Measurements from ENCODE around the gene IL6ST. TPM values are rescaled to one million over a fixed set of nuclear protein-coding genes. Genes with fewer than 3 reads are reported as not detected.
"Not testable (repeated sequence)": the region's sequence is repeated elsewhere in the genome, so short reads cannot be mapped to it uniquely, and the experiment has no call there.

The IL6ST gene
- total RNA-seq, 1 donor from 2014 or later: 86.1 TPM

DNA sequence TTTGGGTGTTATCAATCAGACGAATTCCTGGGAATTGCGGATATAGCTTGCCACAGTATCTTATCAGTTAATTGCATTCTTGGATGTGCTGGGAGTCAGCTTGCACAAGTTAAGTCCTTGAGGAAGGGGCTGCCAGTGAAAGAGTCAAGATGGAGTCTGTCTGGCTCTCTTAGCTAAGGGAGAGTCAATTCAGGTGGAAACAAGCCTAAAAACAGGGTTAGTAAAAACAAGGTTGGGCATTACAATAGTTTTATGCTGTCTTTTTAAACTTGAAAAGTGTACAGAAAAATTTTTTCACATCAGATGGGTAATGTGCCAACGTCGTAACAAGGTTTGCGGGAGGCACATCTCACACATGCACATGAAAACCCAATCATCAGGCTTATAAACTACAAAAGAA is 5.5 kb upstream of the IL6ST start:
- H3K4me3 Mint-ChIP-seq; H3K36me3 Mint-ChIP-seq (ENCODE audit: low read depth); H3K27me3 Mint-ChIP-seq (ENCODE audit: insufficient read depth); intact Hi-C loops (cut with micrococcal nuclease); DNase-seq (ENCODE audit: low spot score); H3K27ac Mint-ChIP-seq: not testable (repeated sequence)
- Mint-ChIP-seq H3K4me1 (ENCODE audit: low read depth) (peaks cover 30% of the 10 kb centered on the region), H3K9me3 (peaks cover 14% of the 10 kb centered on the region)

DNA sequence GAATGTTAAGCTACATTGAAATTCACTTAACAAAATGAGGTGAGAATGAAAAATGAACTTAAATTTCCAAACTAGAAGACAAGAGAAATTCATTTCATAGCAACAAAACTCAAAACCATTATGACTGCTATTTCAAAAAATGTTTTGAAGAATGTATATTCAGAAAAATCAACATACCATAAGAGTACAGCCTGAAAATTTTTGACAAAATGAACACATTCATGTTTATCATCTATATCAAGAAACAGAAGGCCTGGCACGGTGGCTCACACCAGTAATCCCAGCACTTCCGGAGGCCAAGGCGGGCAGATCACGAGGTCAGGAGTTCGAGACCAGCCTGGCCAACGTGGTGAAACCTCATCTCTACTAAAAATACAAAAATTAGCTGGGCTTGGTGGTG is 4.2 kb upstream of the IL6ST start:
- no peak for DNase-seq (ENCODE audit: low spot score)
- intact Hi-C loops (cut with micrococcal nuclease): loop anchor here (5.0 kb wide), 1 partner anchor 258 kb away; no protein-coding TSS in a partner anchor
- Mint-ChIP-seq H3K36me3 (ENCODE audit: low read depth) (peaks cover 8% of the 10 kb centered on the region), H3K4me1 (ENCODE audit: low read depth) (peaks cover 25% of the 10 kb centered on the region), H3K4me3 (no peak overlapping the region), H3K27ac (no peak overlapping the region), H3K27me3 (ENCODE audit: insufficient read depth) (peaks cover under 1% of the 10 kb centered on the region), H3K9me3 (peaks cover 14% of the 10 kb centered on the region)

DNA sequence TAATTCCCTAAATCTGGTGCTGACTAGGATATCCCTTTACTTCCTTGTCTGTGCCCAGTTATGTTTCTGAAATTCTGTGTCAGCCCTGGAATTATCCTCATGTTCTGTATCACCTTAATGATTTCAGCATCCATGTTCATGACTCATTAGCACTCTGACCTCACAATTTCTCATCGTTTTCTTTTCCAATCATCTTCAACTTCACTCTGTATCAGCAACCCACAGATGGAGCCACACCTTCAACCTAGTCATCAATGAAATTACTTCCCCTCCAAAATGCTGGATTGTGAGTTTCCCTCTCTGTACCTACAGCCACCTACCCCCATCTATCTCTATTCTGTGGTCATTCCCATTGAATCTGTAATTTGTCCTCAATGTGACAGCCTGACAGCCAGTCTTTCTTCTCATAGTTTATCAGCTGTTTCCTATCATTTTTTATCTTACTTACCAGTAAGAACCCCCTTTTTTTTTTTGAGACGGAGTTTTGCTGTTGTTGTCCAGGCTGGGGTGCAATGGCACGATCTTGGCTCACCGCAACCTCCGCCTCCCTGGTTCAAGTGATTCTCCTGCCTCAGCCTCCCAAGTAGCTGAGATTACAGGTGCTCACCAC is 3.1 kb upstream of the IL6ST start:
- peaks cover 11% of the 10 kb centered on the region for H3K9me3 Mint-ChIP-seq
- H3K36me3 Mint-ChIP-seq (ENCODE audit: low read depth): peaks cover 9% of the 10 kb centered on the region
- intact Hi-C loops (cut with micrococcal nuclease): loop anchor here (5.0 kb wide), 1 partner anchor 259 kb away; no protein-coding TSS in a partner anchor
- peak overlapping the region; percentile 3 for H3K27ac Mint-ChIP-seq
- no peak for DNase-seq (ENCODE audit: low spot score)
- no peaks in the 10 kb centered on the region for H3K27me3 Mint-ChIP-seq (ENCODE audit: insufficient read depth)
- no peak overlapping the region for H3K4me3 Mint-ChIP-seq
- H3K4me1 Mint-ChIP-seq (ENCODE audit: low read depth): peaks cover 35% of the 10 kb centered on the region

DNA sequence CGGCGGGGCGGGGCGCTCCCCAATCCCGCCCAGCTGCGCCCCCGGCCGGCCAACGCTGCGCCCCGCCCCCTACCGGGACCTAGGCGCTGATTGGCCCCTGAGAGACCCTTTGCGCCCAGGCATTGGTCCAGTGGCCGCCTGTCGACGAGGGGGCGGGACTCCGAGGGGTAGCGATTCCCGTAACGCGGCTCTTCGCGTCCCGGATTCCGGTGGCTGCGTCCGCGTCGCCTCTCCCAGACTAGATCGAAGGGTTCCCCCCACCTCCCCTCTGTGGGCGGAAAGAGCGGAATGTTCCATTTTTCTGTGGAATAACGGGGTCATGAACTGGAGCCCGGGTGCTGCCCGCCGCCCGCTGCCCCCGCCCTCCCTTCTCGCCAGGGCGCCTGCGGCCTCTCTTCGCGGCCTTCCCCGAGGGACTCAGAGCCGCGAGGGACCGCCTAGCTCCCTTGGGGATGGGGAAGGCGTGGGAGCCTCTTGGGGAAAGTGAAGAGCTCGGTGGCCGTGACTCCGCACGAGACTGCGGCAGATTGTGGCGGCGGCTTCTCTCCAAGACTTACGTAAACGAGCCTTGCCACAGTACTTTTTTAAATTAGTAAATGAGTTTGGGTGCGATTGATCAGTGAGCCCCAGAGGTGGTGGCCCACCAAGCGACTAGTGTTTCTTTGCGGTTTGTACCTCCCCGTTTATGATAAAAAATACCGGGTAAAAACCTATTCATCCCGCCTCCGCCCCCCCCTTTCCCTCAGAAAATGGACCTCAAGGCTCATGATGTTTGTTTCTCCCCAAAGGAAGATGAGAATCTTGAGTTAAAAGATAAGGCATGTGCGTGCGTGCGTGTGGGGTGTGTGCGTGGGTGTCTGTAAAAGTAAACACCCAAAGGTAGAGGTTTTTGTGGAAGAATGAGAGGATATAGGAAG is 493 bp upstream of the IL6ST start:
- DNase-seq (ENCODE audit: low spot score): peak; percentile 95
- H3K4me3 Mint-ChIP-seq: peak overlapping the region; percentile 95
- peaks cover 61% of the 10 kb centered on the region for H3K4me1 Mint-ChIP-seq (ENCODE audit: low read depth)
- H3K36me3 Mint-ChIP-seq (ENCODE audit: low read depth): peaks cover 19% of the 10 kb centered on the region
- intact Hi-C loops (cut with micrococcal nuclease): loop anchor here (1.0 to 5.0 kb wide), 14 partner anchors 17 to 1178 kb away; partner anchors contain the start of gene MAP3K1
- H3K9me3 Mint-ChIP-seq: no peaks in the 10 kb centered on the region
- H3K27ac Mint-ChIP-seq: peak overlapping the region; percentile 93
- no peaks in the 10 kb centered on the region for H3K27me3 Mint-ChIP-seq (ENCODE audit: insufficient read depth)

DNA sequence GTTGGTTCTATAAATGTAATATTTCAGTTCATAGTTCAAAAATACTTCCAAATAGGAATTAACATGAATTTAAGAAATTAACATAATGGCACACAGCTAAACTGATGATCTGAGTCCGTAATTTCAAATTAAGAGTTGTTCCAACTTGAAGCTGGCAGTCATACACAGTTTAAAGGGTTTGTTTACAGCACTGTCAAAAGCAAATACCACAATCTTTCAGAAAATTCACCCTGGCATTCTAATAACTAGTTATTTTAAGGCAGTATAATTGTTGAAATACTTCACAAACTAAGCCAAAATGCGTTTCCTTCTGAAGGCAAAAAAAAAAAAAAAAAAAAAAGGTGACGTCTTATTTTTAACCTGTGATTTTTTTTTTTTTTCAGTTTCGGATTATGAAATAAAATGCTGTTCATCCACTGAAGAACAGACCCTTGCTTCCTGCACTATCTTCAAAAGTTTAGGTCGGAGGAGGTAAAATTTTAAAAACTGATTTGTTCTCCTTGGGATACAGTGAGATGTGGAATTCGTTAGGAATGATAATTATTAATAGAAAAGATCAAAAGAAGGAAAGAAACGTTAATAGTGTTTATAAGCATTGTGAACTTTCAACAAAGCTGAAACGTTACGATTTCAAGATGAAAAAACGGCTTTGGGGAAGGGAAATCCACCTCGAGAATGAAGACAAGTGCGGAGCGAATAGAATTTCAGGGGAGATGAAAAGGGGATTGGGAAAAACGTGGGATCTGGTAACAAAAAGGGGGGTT is 850 bp downstream of the IL6ST start:
- Mint-ChIP-seq H3K4me1 (ENCODE audit: low read depth) (peaks cover 74% of the 10 kb centered on the region), H3K27me3 (ENCODE audit: insufficient read depth) (no peaks in the 10 kb centered on the region), H3K9me3 (no peaks in the 10 kb centered on the region), H3K4me3 (peak overlapping the region; percentile 95), H3K27ac (peak overlapping the region; percentile 95), H3K36me3 (ENCODE audit: low read depth) (peaks cover 21% of the 10 kb centered on the region)
- no peak for DNase-seq (ENCODE audit: low spot score)
- intact Hi-C loops (cut with micrococcal nuclease): loop anchor here (1.0 to 5.0 kb wide), 5 partner anchors 9 to 823 kb away; partner anchors contain the start of gene MAP3K1

DNA sequence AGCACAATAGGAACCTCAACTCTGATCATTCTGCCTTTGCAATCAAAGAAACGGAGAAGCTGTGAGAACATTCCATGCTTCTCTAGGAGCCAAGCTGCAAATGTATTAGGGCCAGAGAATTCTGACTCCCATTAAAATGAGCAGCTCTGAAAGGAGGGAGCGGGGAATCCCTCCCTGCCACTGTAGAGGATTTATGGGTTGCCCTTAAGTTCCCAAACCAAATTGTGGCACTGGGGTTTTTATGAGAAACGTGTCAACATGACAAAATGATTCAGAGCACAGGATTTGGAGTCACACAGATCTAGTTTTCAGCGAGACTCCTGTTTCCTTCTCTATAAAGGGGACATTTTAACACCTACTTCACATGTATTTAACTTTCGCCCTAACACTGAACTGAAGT is 1.8 kb downstream of the IL6ST start:
- no peaks in the 10 kb centered on the region for H3K9me3 Mint-ChIP-seq
- no peaks in the 10 kb centered on the region for H3K27me3 Mint-ChIP-seq (ENCODE audit: insufficient read depth)
- H3K27ac Mint-ChIP-seq: peak overlapping the region; percentile 95
- intact Hi-C loops (cut with micrococcal nuclease): loop anchor here (1.0 to 5.0 kb wide), 3 partner anchors 8 to 824 kb away; partner anchors contain the start of gene MAP3K1
- peak overlapping the region; percentile 95 for H3K4me3 Mint-ChIP-seq
- no peak for DNase-seq (ENCODE audit: low spot score)
- peaks cover 80% of the 10 kb centered on the region for H3K4me1 Mint-ChIP-seq (ENCODE audit: low read depth)
- peaks cover 19% of the 10 kb centered on the region for H3K36me3 Mint-ChIP-seq (ENCODE audit: low read depth)

DNA sequence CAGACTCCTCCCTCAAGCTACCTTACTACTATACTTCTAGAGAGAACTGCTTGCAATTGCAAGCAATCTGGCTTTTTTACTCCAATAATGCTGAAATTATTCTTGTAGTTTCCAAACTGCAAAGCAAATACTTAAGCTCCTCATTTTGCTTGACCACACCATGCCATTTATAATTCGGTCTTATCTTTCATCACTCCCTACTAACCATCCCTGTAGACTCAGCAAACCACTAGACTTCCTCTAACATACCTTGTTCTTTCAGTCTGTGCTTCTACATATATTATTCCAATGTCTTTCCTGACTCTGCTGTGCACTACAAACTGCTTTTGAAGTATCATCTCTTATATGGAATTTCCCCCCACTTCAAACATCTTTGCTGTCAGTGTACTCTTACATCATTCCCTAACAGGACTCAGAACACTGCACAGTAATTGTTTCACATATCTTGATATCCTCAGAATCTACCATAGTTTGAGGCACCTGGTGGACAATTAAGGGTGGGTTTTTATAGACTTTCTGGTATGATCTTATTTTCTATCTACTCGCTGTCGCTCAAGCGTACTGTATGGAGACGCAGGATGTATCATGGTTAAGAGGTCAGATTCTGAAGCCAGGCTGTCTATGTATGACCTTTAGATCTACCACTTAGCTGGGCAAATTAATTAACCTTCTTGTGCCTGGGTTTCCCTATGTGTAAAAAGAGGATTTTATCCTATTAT is 2.8 kb downstream of the IL6ST start:
- H3K9me3 Mint-ChIP-seq: no peaks in the 10 kb centered on the region
- H3K27me3 Mint-ChIP-seq (ENCODE audit: insufficient read depth): no peaks in the 10 kb centered on the region
- intact Hi-C loops (cut with micrococcal nuclease): loop anchor here (5.0 kb wide), 1 partner anchor 825 kb away; the partner anchor contains the start of gene MAP3K1
- DNase-seq (ENCODE audit: low spot score): no peak
- peak overlapping the region; percentile 3 for H3K27ac Mint-ChIP-seq
- H3K36me3 Mint-ChIP-seq (ENCODE audit: low read depth): peaks cover 20% of the 10 kb centered on the region
- H3K4me1 Mint-ChIP-seq (ENCODE audit: low read depth): peaks cover 80% of the 10 kb centered on the region
- peak overlapping the region; percentile 95 for H3K4me3 Mint-ChIP-seq

DNA sequence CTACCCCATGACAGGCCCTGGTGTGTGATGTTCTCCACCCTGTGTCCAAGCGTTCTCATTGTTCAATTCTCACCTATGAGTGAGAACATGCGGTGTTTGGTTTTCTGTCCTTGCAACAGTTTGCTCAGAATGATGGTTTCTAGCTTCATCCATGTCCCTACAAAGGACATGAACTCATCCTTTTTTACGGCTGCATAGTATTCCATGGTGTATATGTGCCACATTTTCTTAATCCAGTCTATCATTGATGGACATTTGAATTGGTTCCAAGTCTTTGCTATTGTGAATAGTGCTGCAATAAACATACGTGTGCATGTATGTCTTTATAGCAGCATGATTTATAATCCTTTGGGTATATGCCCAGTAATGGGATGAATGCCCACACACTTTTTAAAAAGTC is 3.9 kb downstream of the IL6ST start:
- H3K27me3 Mint-ChIP-seq (ENCODE audit: insufficient read depth); H3K9me3 Mint-ChIP-seq; H3K27ac Mint-ChIP-seq; DNase-seq (ENCODE audit: low spot score): not testable (repeated sequence)
- intact Hi-C loops (cut with micrococcal nuclease): loop anchor here (5.0 kb wide), 1 partner anchor 826 kb away; the partner anchor contains the start of gene MAP3K1
- Mint-ChIP-seq H3K4me3 (peak overlapping the region; percentile 95), H3K4me1 (ENCODE audit: low read depth) (peaks cover 80% of the 10 kb centered on the region), H3K36me3 (ENCODE audit: low read depth) (peaks cover 28% of the 10 kb centered on the region)

DNA sequence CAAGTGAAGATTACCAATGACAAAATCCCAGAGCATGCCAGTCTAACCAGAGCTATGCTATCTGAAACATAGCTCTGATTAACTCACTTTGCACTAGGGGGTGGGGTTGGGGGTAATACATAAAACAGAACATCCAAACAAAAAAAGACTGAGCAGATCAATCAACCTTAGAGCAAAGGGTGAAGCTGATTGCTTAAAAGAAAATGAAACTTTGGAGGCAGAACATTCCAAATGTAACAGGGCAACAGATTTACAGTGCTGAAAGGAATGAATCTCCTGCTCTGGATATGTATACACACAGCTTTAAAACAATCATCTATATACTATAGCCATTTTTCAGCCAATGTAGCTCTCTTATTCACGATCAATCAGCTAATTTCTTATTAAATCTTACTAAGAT is 4.9 kb downstream of the IL6ST start:
- H3K36me3 Mint-ChIP-seq (ENCODE audit: low read depth): peaks cover 31% of the 10 kb centered on the region
- intact Hi-C loops (cut with micrococcal nuclease): loop anchor here (5.0 kb wide), 1 partner anchor 827 kb away; the partner anchor contains the start of gene MAP3K1
- H3K27me3 Mint-ChIP-seq (ENCODE audit: insufficient read depth): no peaks in the 10 kb centered on the region
- no peak overlapping the region for H3K27ac Mint-ChIP-seq
- peak overlapping the region; percentile 2 for H3K4me3 Mint-ChIP-seq
- H3K4me1 Mint-ChIP-seq (ENCODE audit: low read depth): peaks cover 84% of the 10 kb centered on the region
- no peaks in the 10 kb centered on the region for H3K9me3 Mint-ChIP-seq
- DNase-seq (ENCODE audit: low spot score): no peak

DNA sequence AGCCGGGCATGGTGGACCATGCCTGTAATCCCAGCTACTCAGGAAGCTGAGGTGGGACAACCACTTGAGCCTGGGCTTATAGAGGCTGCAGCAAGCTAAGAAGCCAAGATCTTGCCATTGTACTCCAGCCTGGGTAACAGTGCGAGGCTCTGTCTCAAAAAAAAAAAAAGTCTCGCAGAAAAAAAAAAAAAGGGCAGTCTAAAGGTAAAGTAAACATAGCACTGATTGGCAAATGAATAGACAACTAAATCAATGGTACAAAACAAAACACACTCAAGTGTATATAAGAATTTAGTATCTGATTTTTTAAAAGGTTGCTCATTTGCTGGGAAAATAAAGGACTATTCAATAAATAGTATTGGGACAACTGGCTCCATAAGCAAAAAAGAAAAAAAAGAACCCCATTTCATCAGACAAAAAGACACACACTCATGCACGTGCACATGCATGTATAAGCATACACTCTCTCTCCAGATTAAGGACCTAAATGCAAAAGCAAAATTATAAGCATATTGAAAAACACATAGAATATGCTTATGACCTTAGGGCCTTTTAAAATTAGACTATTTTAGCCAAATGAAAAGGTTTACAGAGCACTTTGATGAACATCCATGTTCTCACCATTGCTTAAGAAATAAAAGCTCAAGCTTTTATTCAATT is 5.7 kb downstream of the IL6ST start:
- Mint-ChIP-seq H3K27me3 (ENCODE audit: insufficient read depth) (no peaks in the 10 kb centered on the region), H3K9me3 (no peaks in the 10 kb centered on the region), H3K27ac (no peak overlapping the region)

DNA sequence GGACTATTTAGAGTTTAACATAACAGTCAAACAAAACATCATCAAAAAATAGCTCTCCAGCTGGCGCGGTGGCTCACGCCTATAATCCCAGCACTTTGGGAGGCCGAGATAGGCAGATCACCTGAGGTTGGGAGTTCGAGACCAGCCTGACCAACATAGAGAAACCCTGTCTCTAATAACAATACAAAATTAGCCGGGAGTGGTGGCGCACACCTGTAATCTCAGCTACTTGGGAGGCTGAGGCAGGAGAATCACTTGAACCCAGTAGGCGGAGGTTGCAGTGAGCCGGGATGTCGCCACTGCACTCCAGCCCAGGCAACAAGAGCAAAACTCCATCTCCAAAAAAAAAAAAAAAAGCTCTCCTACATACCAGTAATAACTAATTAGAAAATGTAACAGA is 6.3 kb downstream of the IL6ST start:
- DNase-seq (ENCODE audit: low spot score); intact Hi-C loops (cut with micrococcal nuclease); H3K9me3 Mint-ChIP-seq; H3K27me3 Mint-ChIP-seq (ENCODE audit: insufficient read depth): not testable (repeated sequence)
- Mint-ChIP-seq H3K4me1 (ENCODE audit: low read depth) (peaks cover 93% of the 10 kb centered on the region), H3K36me3 (ENCODE audit: low read depth) (peaks cover 31% of the 10 kb centered on the region), H3K27ac (peak overlapping the region; percentile 30), H3K4me3 (peak overlapping the region; percentile 13)

More for the DNA sequence above, 5.7 kb downstream of the IL6ST start:
- Mint-ChIP-seq H3K4me3 (peak overlapping the region; percentile 2), H3K36me3 (ENCODE audit: low read depth) (peaks cover 33% of the 10 kb centered on the region), H3K4me1 (ENCODE audit: low read depth) (peaks cover 91% of the 10 kb centered on the region)
- intact Hi-C loops (cut with micrococcal nuclease): no loop called here
- no peak for DNase-seq (ENCODE audit: low spot score)
